Posterior cingulate gyrus (tissue), 11 donors: ENCODE data around the gene MPEG1.

ENCODE experiments used
- DNase-seq, 10 donors: peaks; one replicate each; pipeline versions ENCODE4 v3.0.0 to v3.0.0-alpha.2; 2020 to 2021; ENCODE audit warnings: mixed read lengths in 3 of 10
- intact Hi-C: fragments of 100-400 bp; cut with DNase I; formaldehyde crosslinking; loops from one replicate; pipeline ENCODE4 v1.15.1; 2023

Gene MPEG1

DNA sequence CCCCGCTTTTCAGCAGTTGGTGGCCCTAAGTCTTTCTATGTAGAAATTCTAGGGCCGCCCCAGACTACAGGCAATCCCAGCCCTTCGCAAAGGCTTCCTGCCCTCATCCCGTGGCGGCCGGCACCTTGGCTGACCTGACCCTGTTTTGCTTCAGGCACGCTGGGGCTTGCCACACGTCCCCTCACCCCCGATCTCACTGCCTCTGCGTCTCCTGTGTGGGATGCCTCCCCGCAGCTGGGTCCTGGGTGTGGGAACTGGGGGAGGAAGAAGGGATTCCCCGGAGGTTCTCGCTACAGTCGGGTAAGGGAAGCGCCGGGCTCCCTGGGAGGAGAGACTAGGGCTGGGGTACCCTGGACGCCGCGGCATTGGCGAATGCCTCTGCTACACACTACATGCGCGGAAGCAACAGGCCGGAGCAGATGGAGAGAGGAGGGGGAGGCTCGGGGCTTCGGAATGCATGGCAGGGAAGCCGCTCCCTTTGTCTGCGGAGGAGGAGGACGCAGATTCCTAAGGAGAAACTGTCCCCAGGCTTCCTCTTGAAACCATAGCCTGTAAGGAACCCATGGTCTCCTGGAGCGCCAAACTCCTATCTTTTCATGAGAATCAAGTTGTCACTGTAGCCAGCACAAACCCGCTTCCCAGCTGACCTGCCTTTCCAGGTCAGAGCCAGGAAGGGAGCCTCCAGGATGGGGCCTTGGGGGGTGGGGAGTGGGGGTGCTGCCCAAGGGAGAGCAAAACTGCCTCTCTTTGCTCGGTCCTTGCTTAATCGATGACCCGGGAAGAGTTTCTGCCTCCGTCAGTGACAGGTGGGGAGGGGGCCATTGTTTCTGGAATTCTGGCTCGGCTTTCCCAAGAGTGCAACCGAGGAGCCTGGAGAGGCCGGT is 39.4 kb downstream of the MPEG1 start:
- intact Hi-C loops: no loop called here
- DNase-seq: peak in 8 of 10 donors; percentile 36 to 91 (median 50)

DNA sequence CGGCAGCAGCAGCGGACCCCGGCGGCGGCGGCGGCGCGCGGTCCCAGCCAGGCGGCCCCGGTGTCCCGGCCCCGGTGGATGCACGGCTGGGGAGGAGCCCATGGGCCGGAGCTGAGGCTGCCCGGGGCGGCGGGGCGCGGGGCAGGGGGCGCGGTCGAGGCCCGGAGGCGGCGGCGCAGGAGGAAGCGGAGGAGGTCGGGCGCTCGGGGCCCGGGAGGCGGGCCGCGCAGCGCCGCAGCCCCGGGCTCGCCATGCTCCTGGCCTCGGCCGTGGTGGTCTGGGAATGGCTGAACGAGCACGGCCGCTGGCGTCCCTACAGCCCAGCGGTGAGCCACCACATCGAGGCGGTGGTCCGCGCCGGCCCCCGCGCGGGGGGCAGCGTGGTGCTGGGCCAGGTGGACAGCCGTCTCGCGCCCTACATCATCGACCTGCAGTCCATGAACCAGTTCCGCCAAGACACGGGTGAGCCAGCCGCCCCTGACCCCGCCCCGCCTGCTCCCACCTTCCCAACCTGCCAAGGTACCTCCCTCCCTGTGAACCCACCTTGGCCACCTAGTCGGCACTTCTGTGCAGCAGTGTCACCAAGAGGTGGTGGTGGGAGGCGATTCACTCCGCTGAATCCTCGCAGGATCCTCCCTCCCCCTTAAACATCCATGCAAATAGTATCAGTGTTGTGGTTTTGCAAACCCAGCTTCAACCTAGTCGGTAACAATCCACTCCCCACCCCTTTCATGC is 40.2 kb downstream of the MPEG1 start:
- DNase-seq: peak in 4 of 10 donors; percentile 43 to 87 (median 80)
- intact Hi-C loops: no loop called here

GRCh38 chr11:59171508-59172322 is 41.0 kb downstream of the MPEG1 start, which contains the start of gene DTX4:
DTX4 (plus strand) TSS chr11:59172132; CDS start chr11:59172596, 464 bp downstream.
- peak; percentile 87 to 99 (median 94) for DNase-seq
- intact Hi-C loops: loop anchor here (1.0 kb wide), 2 partner anchors 37 to 113 kb away; no protein-coding TSS in a partner anchor

DNA sequence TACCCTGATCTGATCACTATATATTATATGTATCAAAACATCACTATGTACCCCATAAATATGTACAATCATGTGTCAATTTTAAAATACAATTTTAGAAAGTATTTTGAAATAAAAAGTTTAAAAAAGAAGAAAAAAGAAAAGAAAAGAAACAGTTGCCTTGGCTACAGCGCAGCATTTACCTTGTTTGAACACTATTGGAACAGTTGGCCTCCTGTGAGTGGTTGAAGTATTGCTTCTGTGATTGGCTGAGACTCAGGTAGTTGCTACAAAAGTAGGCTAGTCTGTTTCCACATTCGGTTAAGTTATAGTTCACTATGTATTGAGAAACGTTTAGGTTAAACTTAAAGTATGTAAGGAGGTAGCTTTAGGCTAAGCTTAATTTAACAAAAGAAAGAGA is 48.7 kb downstream of the MPEG1 start:
- intact Hi-C loops: no loop called here
- no peak for DNase-seq
